GM18507 (cell line): ENCODE data around the gene BICDL2.
A peak's percentile ranks its signal among the peaks of the same experiment; 100 is the strongest.

Experiments used
- DNase-seq: peaks from one replicate; pipeline ENCODE4 v3.0.0; 2011; ENCODE audit warnings: low read depth; ENCODE audit not compliant: insufficient read length; ENCODE audit errors: extremely low spot score
- FAIRE-seq: peaks from 2 replicates; lab custom pipeline; 2011; peaks lifted over from hg19 to GRCh38; lab: Jason Lieb, UNC

Gene BICDL2

GRCh38 chr16:3051494-3051893, 14.8 kb upstream of the BICDL2 start:
- no peak for FAIRE-seq
- DNase-seq, result no peak

GRCh38 chr16:3051009-3051408, 14.3 kb upstream of the BICDL2 start:
- FAIRE-seq, result no peak

GRCh38 chr16:3050487-3050886, 13.7 kb upstream of the BICDL2 start:
- FAIRE-seq, result no peak
- no peak for DNase-seq

More at GRCh38 chr16:3051009-3051408, 14.3 kb upstream of the BICDL2 start:
- no peak for DNase-seq

- DNase-seq (no peak), FAIRE-seq (no peak)
Measured at GRCh38 chr16:3049921-3050481, 13.3 kb upstream of the BICDL2 start.

GRCh38 chr16:3047387-3047720, 10.6 kb upstream of the BICDL2 start:
- no peak for FAIRE-seq
- DNase-seq, result no peak

- DNase-seq (no peak), FAIRE-seq (no peak)
Measured at GRCh38 chr16:3046641-3047386, 10.1 kb upstream of the BICDL2 start.

- FAIRE-seq (peak; percentile 15), DNase-seq (no peak)
Measured at GRCh38 chr16:3045758-3046640, 9.3 kb upstream of the BICDL2 start, which contains the start of gene MMP25. Gene MMP25, plus strand, starts transcription at chr16:3046561. Its CDS starts 357 bp downstream, at chr16:3046918.

- FAIRE-seq (no peak), DNase-seq (no peak)
Measured at GRCh38 chr16:3044708-3045107, 8.0 kb upstream of the BICDL2 start.

GRCh38 chr16:3042376-3042775, 5.6 kb upstream of the BICDL2 start:
- FAIRE-seq, result no peak
- DNase-seq, result no peak

GRCh38 chr16:3038896-3039295, 2.2 kb upstream of the BICDL2 start:
- FAIRE-seq (no peak), DNase-seq (no peak)

GRCh38 chr16:3038256-3038655, 1.5 kb upstream of the BICDL2 start:
- FAIRE-seq (no peak), DNase-seq (no peak)

- no peak for FAIRE-seq
- DNase-seq, result no peak
Measured at GRCh38 chr16:3035972-3036725, 595 bp downstream of the BICDL2 start.

- DNase-seq, result no peak
- no peak for FAIRE-seq
Measured at GRCh38 chr16:3035289-3035971, 1.3 kb downstream of the BICDL2 start.

- FAIRE-seq (peak; percentile 29), DNase-seq (no peak)
Measured at GRCh38 chr16:3032624-3033023, 4.1 kb downstream of the BICDL2 start.

GRCh38 chr16:3030222-3031212, 6.2 kb downstream of the BICDL2 start:
- no peak for FAIRE-seq

GRCh38 chr16:3029491-3030221, 7.1 kb downstream of the BICDL2 start:
- DNase-seq (no peak), FAIRE-seq (no peak)

More at GRCh38 chr16:3030222-3031212, 6.2 kb downstream of the BICDL2 start:
- DNase-seq, result no peak

GRCh38 chr16:3028716-3029319, 7.9 kb downstream of the BICDL2 start:
- no peak for DNase-seq

More at GRCh38 chr16:3028716-3029319, 7.9 kb downstream of the BICDL2 start:
- no peak for FAIRE-seq
